ENCODE results near the gene SLC25A3.

Gene SLC25A3

DNA sequence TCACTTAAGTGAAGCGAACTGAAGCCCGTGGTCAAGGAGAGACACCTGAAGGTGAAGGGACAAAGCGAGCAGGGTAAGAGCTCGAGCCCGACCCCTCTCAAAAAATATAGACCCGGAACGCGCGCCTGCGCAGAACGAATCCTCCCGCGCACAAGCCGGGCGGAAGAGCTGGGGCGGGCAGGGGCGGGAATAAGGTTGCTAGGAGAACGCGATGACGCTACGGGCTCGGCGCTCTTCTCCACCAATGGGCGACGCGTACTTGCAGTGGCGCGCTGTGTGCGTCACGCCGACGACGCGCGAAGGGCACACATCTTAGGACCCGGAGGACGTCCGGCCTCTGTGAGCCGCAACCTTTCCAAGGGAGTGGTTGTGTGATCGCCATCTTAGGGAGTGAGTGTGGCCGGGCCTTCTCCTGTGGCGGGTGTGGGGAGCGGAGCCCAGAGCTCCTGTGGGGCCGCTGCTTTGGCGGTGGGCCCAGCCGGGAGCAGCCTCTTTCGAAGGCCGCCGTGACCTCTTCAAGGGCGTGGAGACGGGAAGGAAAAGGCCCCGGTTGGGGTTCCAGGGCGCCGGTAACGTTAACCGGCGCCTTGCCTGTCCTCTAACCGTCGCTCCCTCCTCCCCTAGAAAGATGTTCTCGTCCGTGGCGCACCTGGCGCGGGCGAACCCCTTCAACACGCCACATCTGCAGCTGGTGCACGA is at the start of gene SLC25A3 (continued):
- TF ChIP-seq, protein P1, sequence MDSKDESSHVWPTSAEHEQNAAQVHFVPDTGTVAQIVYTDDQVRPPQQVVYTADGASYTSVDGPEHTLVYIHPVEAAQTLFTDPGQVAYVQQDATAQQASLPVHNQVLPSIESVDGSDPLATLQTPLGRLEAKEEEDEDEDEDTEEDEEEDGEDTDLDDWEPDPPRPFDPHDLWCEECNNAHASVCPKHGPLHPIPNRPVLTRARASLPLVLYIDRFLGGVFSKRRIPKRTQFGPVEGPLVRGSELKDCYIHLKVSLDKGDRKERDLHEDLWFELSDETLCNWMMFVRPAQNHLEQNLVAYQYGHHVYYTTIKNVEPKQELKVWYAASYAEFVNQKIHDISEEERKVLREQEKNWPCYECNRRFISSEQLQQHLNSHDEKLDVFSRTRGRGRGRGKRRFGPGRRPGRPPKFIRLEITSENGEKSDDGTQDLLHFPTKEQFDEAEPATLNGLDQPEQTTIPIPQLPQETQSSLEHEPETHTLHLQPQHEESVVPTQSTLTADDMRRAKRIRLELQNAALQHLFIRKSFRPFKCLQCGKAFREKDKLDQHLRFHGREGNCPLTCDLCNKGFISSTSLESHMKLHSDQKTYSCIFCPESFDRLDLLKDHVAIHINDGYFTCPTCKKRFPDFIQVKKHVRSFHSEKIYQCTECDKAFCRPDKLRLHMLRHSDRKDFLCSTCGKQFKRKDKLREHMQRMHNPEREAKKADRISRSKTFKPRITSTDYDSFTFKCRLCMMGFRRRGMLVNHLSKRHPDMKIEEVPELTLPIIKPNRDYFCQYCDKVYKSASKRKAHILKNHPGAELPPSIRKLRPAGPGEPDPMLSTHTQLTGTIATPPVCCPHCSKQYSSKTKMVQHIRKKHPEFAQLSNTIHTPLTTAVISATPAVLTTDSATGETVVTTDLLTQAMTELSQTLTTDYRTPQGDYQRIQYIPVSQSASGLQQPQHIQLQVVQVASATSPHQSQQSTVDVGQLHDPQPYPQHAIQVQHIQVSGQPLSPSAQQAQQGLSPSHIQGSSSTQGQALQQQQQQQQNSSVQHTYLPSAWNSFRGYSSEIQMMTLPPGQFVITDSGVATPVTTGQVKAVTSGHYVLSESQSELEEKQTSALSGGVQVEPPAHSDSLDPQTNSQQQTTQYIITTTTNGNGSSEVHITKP (tag by site-specific recombination; IDR thresholded peaks at IDR 0.05), result peak; percentile 65
- TF ChIP-seq PRDM1 (tag by site-specific recombination; IDR thresholded peaks at IDR 0.05) (no peak), BCL6B (tag by site-specific recombination; IDR thresholded peaks at IDR 0.05) (no peak), ZFP69B (tag by site-specific recombination; IDR thresholded peaks at IDR 0.05) (peak; percentile 61), GLIS2 (tag by site-specific recombination; IDR thresholded peaks at IDR 0.05) (no peak), ZNF837 (tag by site-specific recombination; IDR thresholded peaks at IDR 0.05) (no peak), ZNF37A (tag by site-specific recombination; IDR thresholded peaks at IDR 0.05) (no peak), ZNF561 (tag by site-specific recombination; IDR thresholded peaks at IDR 0.05; ENCODE audit: borderline replicate concordance) (no peak; the same call in none of the 2 replicates), ZNF223 (tag by site-specific recombination; IDR thresholded peaks at IDR 0.05) (no peak), GLIS1 (tag by site-specific recombination; IDR thresholded peaks at IDR 0.05) (no peak), YY1 (tag by site-specific recombination; IDR thresholded peaks at IDR 0.05) (no peak; the same call in none of the 2 replicates), ZNF670 (tag by site-specific recombination; IDR thresholded peaks at IDR 0.05; ENCODE audit: low read depth) (no peak), PATZ1 (tag by site-specific recombination; IDR thresholded peaks at IDR 0.05) (peak; percentile 45), ZNF366 (tag by site-specific recombination; conservative IDR thresholded peaks at IDR 0.05) (no peak), ZNF645 (tag by site-specific recombination; IDR thresholded peaks at IDR 0.05) (no peak), ZFP3 (tag by site-specific recombination; IDR thresholded peaks at IDR 0.05; ENCODE audit: low read depth) (no peak), ZNF155 (tag by site-specific recombination; IDR thresholded peaks at IDR 0.05) (no peak), ZNF138 (tag by site-specific recombination; IDR thresholded peaks at IDR 0.05; ENCODE audit: borderline replicate concordance) (no peak), ZXDB (tag by site-specific recombination; IDR thresholded peaks at IDR 0.05) (peak; percentile 78), KLF7 (tag by site-specific recombination; IDR thresholded peaks at IDR 0.05; ENCODE audit: borderline replicate concordance) (peak; percentile 49; the same call in 1 of the 2 replicates), ZNF843 (tag by site-specific recombination; IDR thresholded peaks at IDR 0.05) (no peak), ZNF621 (tag by site-specific recombination; IDR thresholded peaks at IDR 0.05) (no peak), HOXD13 (CRISPR knock-in tag; IDR thresholded peaks at IDR 0.05; ENCODE audit: borderline replicate concordance) (no peak), ZNF629 (tag by site-specific recombination; IDR thresholded peaks at IDR 0.05) (peak; percentile 99)
- TF ChIP-seq, protein P2, sequence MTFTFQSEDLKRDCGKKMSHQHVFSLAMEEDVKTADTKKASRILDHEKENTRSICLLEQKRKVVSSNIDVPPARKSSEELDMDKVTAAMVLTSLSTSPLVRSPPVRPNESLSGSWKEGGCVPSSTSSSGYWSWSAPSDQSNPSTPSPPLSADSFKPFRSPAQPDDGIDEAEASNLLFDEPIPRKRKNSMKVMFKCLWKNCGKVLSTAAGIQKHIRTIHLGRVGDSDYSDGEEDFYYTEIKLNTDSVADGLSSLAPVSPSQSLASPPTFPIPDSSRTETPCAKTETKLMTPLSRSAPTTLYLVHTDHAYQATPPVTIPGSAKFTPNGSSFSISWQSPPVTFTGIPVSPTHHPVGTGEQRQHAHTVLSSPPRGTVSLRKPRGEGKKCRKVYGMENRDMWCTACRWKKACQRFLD (tag by site-specific recombination; IDR thresholded peaks at IDR 0.05), result no peak
- TF ChIP-seq, protein P3, sequence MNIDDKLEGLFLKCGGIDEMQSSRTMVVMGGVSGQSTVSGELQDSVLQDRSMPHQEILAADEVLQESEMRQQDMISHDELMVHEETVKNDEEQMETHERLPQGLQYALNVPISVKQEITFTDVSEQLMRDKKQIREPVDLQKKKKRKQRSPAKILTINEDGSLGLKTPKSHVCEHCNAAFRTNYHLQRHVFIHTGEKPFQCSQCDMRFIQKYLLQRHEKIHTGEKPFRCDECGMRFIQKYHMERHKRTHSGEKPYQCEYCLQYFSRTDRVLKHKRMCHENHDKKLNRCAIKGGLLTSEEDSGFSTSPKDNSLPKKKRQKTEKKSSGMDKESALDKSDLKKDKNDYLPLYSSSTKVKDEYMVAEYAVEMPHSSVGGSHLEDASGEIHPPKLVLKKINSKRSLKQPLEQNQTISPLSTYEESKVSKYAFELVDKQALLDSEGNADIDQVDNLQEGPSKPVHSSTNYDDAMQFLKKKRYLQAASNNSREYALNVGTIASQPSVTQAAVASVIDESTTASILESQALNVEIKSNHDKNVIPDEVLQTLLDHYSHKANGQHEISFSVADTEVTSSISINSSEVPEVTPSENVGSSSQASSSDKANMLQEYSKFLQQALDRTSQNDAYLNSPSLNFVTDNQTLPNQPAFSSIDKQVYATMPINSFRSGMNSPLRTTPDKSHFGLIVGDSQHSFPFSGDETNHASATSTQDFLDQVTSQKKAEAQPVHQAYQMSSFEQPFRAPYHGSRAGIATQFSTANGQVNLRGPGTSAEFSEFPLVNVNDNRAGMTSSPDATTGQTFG (tag by site-specific recombination; IDR thresholded peaks at IDR 0.05; ENCODE audit: borderline replicate concordance), result no peak
- TF ChIP-seq, protein P4, sequence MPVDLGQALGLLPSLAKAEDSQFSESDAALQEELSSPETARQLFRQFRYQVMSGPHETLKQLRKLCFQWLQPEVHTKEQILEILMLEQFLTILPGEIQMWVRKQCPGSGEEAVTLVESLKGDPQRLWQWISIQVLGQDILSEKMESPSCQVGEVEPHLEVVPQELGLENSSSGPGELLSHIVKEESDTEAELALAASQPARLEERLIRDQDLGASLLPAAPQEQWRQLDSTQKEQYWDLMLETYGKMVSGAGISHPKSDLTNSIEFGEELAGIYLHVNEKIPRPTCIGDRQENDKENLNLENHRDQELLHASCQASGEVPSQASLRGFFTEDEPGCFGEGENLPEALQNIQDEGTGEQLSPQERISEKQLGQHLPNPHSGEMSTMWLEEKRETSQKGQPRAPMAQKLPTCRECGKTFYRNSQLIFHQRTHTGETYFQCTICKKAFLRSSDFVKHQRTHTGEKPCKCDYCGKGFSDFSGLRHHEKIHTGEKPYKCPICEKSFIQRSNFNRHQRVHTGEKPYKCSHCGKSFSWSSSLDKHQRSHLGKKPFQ (tag by site-specific recombination; IDR thresholded peaks at IDR 0.05), result no peak

Measured in HEK293 (cell line).